Caco-2 (cell line): ENCODE results near the gene ENTPD8. TPM values are rescaled to one million over a fixed set of nuclear protein-coding genes. Genes with fewer than 3 reads are reported as not detected.

Source experiments
- BruUV-seq: library from RNA; stranded (reverse); fragments of 400-500 nt; replicated peaks from 2 replicates; lab custom pipeline; 2021; lab: Mats Ljungman, UMichigan
- CTCF ChIA-PET: fragments of 300-600 bp; sonication (Branson Sonifier 250); formaldehyde crosslinking; loops from one replicate; lab custom pipeline; 2022; ENCODE audit warnings: antibody characterized with exemption; lab: Charles Lee
- POLR2A ChIA-PET: fragments of 300-600 bp; sonication (Branson Sonifier 250); formaldehyde crosslinking; loops from one replicate; lab custom pipeline; 2022; ENCODE audit warnings: antibody characterized with exemption; lab: Charles Lee
- DNase-seq, 2 experiments: peaks; one replicate each; pipeline versions ENCODE4 v3.0.0 to v3.0.0-alpha.2; 2020 to 2022
- H3K27me3 ChIP-seq: replicated peaks from 2 replicates; pipeline ENCODE4 v1.6.0; 2011; ENCODE audit warnings: low read length; ENCODE audit not compliant: control insufficient read depth, insufficient read depth
- H3K36me3 ChIP-seq: 2 replicates; pipeline ENCODE4 v1.5.1; 2011; ENCODE audit warnings: low read length; ENCODE audit not compliant: control insufficient read depth, insufficient read depth
- H3K4me1 ChIP-seq: fragments of 250-450 bp; sonication (Bioruptor Pico); 2 replicates; pipeline ENCODE4 v1.5.1; 2020; ENCODE audit warnings: mild to moderate bottlenecking
- H3K4me3 ChIP-seq: 2 replicates; pipeline ENCODE4 v1.5.1; 2011; ENCODE audit warnings: low read depth, mild to moderate bottlenecking, control low read depth, low read length
- H3K9me3 ChIP-seq: fragments of 250-450 bp; sonication (Bioruptor Pico); 2 replicates; pipeline ENCODE4 v1.5.1; 2020; ENCODE audit warnings: mild to moderate bottlenecking, moderate library complexity
- H3K27ac Mint-ChIP-seq: one replicate; pipeline ENCODE4 v1.8.0; 2022; ENCODE audit warnings: mixed read lengths; ENCODE audit not compliant: unreplicated experiment
- H3K27me3 Mint-ChIP-seq: one replicate; pipeline ENCODE4 v1.8.0; 2022; ENCODE audit warnings: mixed read lengths; ENCODE audit not compliant: insufficient read depth, unreplicated experiment
- H3K36me3 Mint-ChIP-seq: one replicate; pipeline ENCODE4 v1.8.0; 2022; ENCODE audit warnings: mild to moderate bottlenecking, mixed read lengths; ENCODE audit not compliant: insufficient read depth, unreplicated experiment
- H3K4me1 Mint-ChIP-seq: one replicate; pipeline ENCODE4 v1.8.0; 2022; ENCODE audit warnings: low read depth, mixed read lengths; ENCODE audit not compliant: unreplicated experiment
- H3K4me3 Mint-ChIP-seq: one replicate; pipeline ENCODE4 v1.8.0; 2022; ENCODE audit warnings: mild to moderate bottlenecking, moderate library complexity, mixed read lengths; ENCODE audit not compliant: unreplicated experiment
- H3K9me3 Mint-ChIP-seq: one replicate; pipeline ENCODE4 v1.8.0; 2022; ENCODE audit warnings: mixed read lengths; ENCODE audit not compliant: unreplicated experiment
- CTCF ChIP-seq, 2 experiments: fragments of 200-600 bp in 1 of 2; IDR thresholded peaks; 1 replicate in 1 of 2; 2 replicates in 1 of 2; pipeline versions ENCODE4 v1.5.1 to v1.8.0; 2011 to 2022; ENCODE audit warnings: antibody characterized with exemption in 1 of 2, control low read depth in 1 of 2, inconsistent platforms in 1 of 2, low read depth in 1 of 2, low read length in 1 of 2, mild to moderate bottlenecking in 1 of 2, moderate library complexity in 1 of 2; ENCODE audit not compliant: insufficient read depth in 1 of 2, severe bottlenecking in 1 of 2, unreplicated experiment in 1 of 2
- intact Hi-C: fragments of 100-400 bp; cut with micrococcal nuclease; formaldehyde crosslinking; loops from one replicate; pipeline ENCODE4 v1.10.0; 2022; ENCODE audit not compliant: unreplicated experiment
- total RNA-seq: library from RNA; stranded (reverse); gene quantifications from 2 replicates; pipeline ENCODE4 v1.2.3, GENCODE V29; 2022

The ENTPD8 gene
- total RNA-seq, 1 experiment from 2014 or later, result 8.6 TPM

GRCh38 chr9:137462986-137463930 lies 22.1 kb upstream of the ENTPD8 start:
- BruUV-seq, result no TSS peak
- intact Hi-C loops, result no loop called here
- Mint-ChIP-seq H3K27ac (no peak overlapping the region), H3K9me3 (no peaks in the 10 kb centered on the region), H3K36me3 (no peaks in the 10 kb centered on the region), H3K4me3 (no peak overlapping the region), H3K27me3 (no peaks in the 10 kb centered on the region), H3K4me1 (no peaks in the 10 kb centered on the region)
- H3K4me1 ChIP-seq, result peaks cover 7% of the 10 kb centered on the region
- H3K36me3 ChIP-seq, result no peaks in the 10 kb centered on the region
- no peak overlapping the region for H3K4me3 ChIP-seq
- no peak for TF ChIP-seq CTCF (IDR thresholded peaks at IDR 0.05; ENCODE audit: insufficient read depth in 1 of 2, low read depth in 1 of 2, low read length in 1 of 2, severe bottlenecking in 1 of 2, unreplicated experiment in 1 of 2)
- H3K27me3 ChIP-seq, result no peaks in the 10 kb centered on the region
- no peaks in the 10 kb centered on the region for H3K9me3 ChIP-seq
- POLR2A ChIA-PET, result no interaction called here
- DNase-seq, result peak in 1 of 2 experiments; percentile 28
- CTCF ChIA-PET, result no interaction called here

GRCh38 chr9:137462396-137462985 lies 21.3 kb upstream of the ENTPD8 start:
- CTCF ChIA-PET, result no interaction called here
- Histone ChIP-seq H3K4me3 (no peak overlapping the region), H3K36me3 (no peaks in the 10 kb centered on the region), H3K4me1 (peaks cover 7% of the 10 kb centered on the region), H3K9me3 (no peaks in the 10 kb centered on the region), H3K27me3 (no peaks in the 10 kb centered on the region)
- peak in 1 of 2 experiments; percentile 22 for DNase-seq
- Mint-ChIP-seq H3K4me3 (no peak overlapping the region), H3K9me3 (no peaks in the 10 kb centered on the region), H3K27ac (no peak overlapping the region), H3K36me3 (no peaks in the 10 kb centered on the region), H3K4me1 (no peaks in the 10 kb centered on the region), H3K27me3 (no peaks in the 10 kb centered on the region)
- POLR2A ChIA-PET, result no interaction called here
- no peak for TF ChIP-seq CTCF (IDR thresholded peaks at IDR 0.05; ENCODE audit: insufficient read depth in 1 of 2, low read depth in 1 of 2, low read length in 1 of 2, severe bottlenecking in 1 of 2, unreplicated experiment in 1 of 2)
- intact Hi-C loops, result no loop called here
- no TSS peak for BruUV-seq

- Mint-ChIP-seq H3K4me3 (no peak overlapping the region), H3K27ac (no peak overlapping the region), H3K27me3 (no peaks in the 10 kb centered on the region), H3K9me3 (no peaks in the 10 kb centered on the region), H3K4me1 (no peaks in the 10 kb centered on the region), H3K36me3 (peaks cover 2% of the 10 kb centered on the region)
- no peaks in the 10 kb centered on the region for H3K9me3 ChIP-seq
- no peak overlapping the region for H3K4me3 ChIP-seq
- peak in 1 of 2 experiments; percentile 59 for DNase-seq
- no TSS peak for BruUV-seq
- TF ChIP-seq CTCF (IDR thresholded peaks at IDR 0.05; ENCODE audit: insufficient read depth in 1 of 2, low read depth in 1 of 2, low read length in 1 of 2, severe bottlenecking in 1 of 2, unreplicated experiment in 1 of 2), result no peak
- H3K4me1 ChIP-seq, result peaks cover 7% of the 10 kb centered on the region
- H3K27me3 ChIP-seq, result no peaks in the 10 kb centered on the region
- POLR2A ChIA-PET, result no interaction called here
- intact Hi-C loops, result no loop called here
- 0 out of 2 replicates have a peak, but pooled peaks cover 2% of the 10 kb centered on the region for H3K36me3 ChIP-seq
- CTCF ChIA-PET, result no interaction called here
These were observed 20.7 kb upstream of the ENTPD8 start for GRCh38 chr9:137461663-137462395.
